GM12878 (cell line): ENCODE measurements around the gene TBCD. TPM values are rescaled to one million over a fixed set of nuclear protein-coding genes. Genes with fewer than 3 reads are reported as not detected.

Source experiments
- BCL3 ChIP-seq: IDR thresholded peaks from 2 replicates; pipeline ENCODE4 v1.6.1; 2011; ENCODE audit warnings: borderline replicate concordance, low read depth, mild to moderate bottlenecking, moderate library complexity, low read length; ENCODE audit not compliant: insufficient read depth, poor library complexity, severe bottlenecking
- BHLHE40 ChIP-seq, 2 experiments: fragments of 450-650 bp in 1 of 2; IDR thresholded peaks; 2 replicates each; pipeline ENCODE4 v1.6.1; 2011 to 2017; ENCODE audit warnings: low read depth in 2 of 2, borderline replicate concordance in 1 of 2, improper control_type of control experiment in 1 of 2, low read length in 1 of 2, mild to moderate bottlenecking in 1 of 2
- FOS ChIP-seq: IDR thresholded peaks from 3 replicates; pipeline ENCODE4 v1.6.1; 2011; ENCODE audit warnings: borderline replicate concordance; ENCODE audit not compliant: insufficient read length; ENCODE audit errors: extremely low read depth
- HCFC1 ChIP-seq: fragments of 150-350 bp; IDR thresholded peaks from 2 replicates; pipeline ENCODE4 v1.6.1; 2014; ENCODE audit warnings: low read length
- POLR2AphosphoS2 ChIP-seq: IDR thresholded peaks from 2 replicates; pipeline ENCODE4 v1.6.1; 2011; ENCODE audit warnings: low read depth, mild to moderate bottlenecking, low read length, improper control_type of control experiment, moderate library complexity
- REST ChIP-seq: IDR thresholded peaks from 2 replicates; pipeline ENCODE4 v1.6.1; 2012; ENCODE audit warnings: mild to moderate bottlenecking, low read depth, low read length
- SRF ChIP-seq, 2 experiments: IDR thresholded peaks; 2 replicates each; pipeline ENCODE4 v1.6.1; 2011; ENCODE audit warnings: low read depth in 2 of 2, low read length in 2 of 2, mild to moderate bottlenecking in 1 of 2, moderate library complexity in 1 of 2
- polyA plus RNA-seq, 11 experiments: library from polyadenylated mRNA; depleted of rRNA in 4 of 11; unstranded in 6 of 11; stranded (reverse) in 5 of 11; fragments of >200 nt; fragmentation: Nextera tagmentation in 4 of 11; fragmentation: Illumina TruSeq in 1 of 11; extraction: Ambion mirVana in 4 of 11; extraction: Trizol in 1 of 11; gene quantifications; 1 replicate in 1 of 11; 2 replicates in 10 of 11; pipeline versions ENCODE4 v1.2.1 to v1.2.3, GENCODE V29; 2011 to 2016; ENCODE audit warnings: inconsistent platforms in 2 of 11, missing spikeins in 2 of 11, low read depth in 1 of 11
- total RNA-seq, 4 experiments: library from RNA; depleted of rRNA in 3 of 4; stranded (reverse); fragments of >200 nt in 3 of 4; fragmentation: Illumina TruSeq in 1 of 4; extraction: Trizol in 1 of 4; gene quantifications; 2 replicates each; pipeline versions ENCODE4 v1.2.1 to v1.2.3, GENCODE V29; 2013 to 2021

Gene TBCD
- total and polyA plus RNA-seq, 10 of the 15 experiments (the other 5 are each of a cell fraction or from before 2014, with no cell fraction given) = 10.3 to 114 (median 52.4) TPM

GRCh38 chr17:82748756-82749155 lies 3.1 kb upstream of the TBCD start (continued):
- TF ChIP-seq BHLHE40 (IDR thresholded peaks at IDR 0.05; ENCODE audit: borderline replicate concordance in 1 of 2, low read depth in 2 of 2, low read length in 1 of 2) (no peak), FOS (no peak), HCFC1 (no peak), POLR2AphosphoS2 (no peak), SRF (IDR thresholded peaks at IDR 0.05; ENCODE audit: low read depth in 2 of 2, low read length in 2 of 2) (no peak), REST (no peak), BCL3 (no peak)
